A549 treated with GW870086 at 1 μM for 4 hours (cell line): ENCODE measurements around the gene CFI. TPM values are rescaled to one million over a fixed set of nuclear protein-coding genes. Genes with fewer than 3 reads are reported as not detected.

Experiments
- total RNA-seq: library from RNA; stranded (reverse); fragments of 200-300 nt; extraction: Qiagen RNA extraction; gene quantifications from 5 replicates; pipeline ENCODE4 v1.2.3, GENCODE V29; 2022; ENCODE audit warnings: low read depth

CFI gene
- total RNA-seq: 0.43 to 0.82 TPM (median 0.56 TPM) in 5 replicates

DNA sequence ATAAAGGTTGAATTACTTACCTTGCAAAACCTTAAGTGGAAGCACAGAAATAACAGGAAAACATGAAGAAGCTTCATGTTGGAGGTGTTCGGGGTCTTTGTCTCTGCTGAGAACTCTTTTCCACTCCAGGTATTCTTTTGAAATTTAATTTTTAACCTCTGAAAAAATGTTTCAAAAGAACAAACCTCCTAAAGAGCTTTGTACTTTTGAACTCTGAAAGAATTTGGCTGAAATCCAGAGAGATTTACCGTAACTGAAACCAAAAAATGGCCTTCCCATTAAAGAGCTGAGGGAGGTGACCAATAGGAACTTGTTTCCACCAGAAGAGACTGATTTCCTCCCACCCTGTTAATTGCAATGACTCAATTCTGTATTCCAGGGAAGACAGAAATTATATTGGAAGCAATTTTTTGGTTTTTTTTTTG lies at the start of gene CFI:
TSS of gene CFI (minus strand) at position 105 of the 425 bp plus-strand sequence. CDS start at position 77, 28 bp downstream.

DNA sequence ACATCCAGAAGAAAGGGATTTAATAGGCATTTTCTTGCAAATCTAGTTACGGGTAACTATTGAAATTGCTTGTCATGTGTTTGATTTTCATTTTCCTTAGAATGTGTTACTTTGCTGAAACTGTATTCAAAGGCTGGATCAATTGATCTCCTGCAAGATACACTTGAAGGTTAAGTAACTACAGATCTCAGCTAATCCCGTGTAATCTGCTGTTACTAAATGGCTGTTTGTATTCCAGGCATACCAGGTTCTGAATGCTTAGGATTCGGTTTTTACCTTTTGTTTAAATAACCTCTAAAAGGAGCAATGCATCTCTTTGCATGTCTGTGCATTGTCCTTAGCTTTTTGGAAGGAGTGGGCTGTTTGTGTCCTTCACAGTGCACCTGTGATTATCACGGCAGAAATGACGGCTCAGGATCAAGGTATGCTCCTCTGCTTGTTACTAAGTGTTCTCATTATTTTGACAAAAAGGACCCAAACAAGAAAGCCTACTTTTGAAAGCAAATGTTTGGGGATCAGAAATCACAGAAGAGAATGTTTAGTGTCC lies 46.2 kb upstream of the CFI start, which contains the start of gene LRIT3:
TSS of gene LRIT3 (plus strand) at position 212 of the 547 bp plus-strand sequence. CDS start at position 307, 95 bp downstream.

DNA sequence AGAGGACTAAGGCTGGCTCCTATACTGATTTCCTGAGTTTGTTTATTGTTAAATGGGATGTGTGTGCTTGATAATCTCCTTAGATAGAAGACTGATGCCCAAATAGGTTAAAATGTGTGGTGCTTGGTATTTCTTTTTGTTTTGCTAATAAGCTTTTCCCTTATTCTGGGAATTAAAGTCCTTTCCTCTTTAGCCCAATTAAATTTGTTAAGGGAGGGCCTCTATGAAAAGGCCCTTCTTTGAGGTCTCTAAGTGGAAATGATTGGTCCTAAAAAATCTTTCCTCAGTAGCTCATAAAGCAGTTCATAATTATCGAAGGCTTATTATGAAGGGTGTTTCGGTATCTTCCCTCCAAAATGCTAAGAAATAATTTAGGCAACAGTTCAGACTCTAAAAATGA lies 25.9 kb upstream of the CFI start, which contains the start of gene RRH:
TSS of gene RRH (plus strand) at position 301 of the 400 bp plus-strand sequence. CDS start at position 357, 56 bp downstream.

DNA sequence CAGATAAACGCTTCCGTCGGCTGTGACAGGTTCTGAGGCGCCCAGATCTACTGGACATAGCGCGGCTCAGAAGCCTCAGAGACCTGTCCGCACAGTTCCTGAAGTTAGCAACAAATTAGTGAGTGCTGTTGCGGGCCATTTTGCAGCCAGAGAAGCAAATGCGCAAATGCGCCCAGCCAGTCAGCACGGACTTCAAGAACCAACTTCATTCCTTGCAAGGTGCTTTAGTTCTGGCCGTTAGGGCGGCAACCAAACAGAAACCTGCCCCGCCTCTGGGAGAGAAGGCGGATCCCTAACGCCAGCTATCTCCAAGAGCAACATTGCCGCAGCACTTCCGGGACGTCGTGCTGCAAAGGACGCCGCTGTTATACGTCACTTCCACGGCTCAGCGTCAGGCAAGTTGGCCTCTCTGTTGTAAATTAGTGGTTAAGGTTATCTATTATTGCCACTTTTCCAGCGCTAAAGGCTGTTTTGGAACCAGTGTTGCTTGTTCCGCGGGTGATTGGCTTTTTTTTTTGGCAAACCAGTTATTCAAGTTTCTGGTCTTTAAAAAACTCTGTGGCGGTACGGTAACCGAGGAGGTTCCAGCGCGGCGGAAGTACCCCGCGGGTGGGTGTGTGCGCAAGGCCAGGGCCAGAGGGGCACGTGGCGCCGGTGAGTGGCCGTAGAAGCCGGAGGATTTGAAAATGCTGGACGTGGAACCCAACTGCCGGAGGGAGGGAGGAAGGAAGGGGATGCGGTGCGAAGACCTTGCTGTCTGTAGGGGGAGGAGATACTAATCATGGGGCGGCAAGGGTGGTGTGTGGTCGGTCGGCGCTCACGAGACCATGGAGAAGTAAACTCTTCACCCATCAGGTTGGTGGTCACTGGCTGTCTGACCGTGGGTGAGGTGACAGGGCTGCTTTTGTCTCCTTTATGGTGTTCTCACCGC lies 13.6 kb upstream of the CFI start, which contains the start of gene GAR1:
TSS of gene GAR1 (plus strand) at position 612 of the 931 bp plus-strand sequence. CDS start 403 bp downstream, outside the sequence.

DNA sequence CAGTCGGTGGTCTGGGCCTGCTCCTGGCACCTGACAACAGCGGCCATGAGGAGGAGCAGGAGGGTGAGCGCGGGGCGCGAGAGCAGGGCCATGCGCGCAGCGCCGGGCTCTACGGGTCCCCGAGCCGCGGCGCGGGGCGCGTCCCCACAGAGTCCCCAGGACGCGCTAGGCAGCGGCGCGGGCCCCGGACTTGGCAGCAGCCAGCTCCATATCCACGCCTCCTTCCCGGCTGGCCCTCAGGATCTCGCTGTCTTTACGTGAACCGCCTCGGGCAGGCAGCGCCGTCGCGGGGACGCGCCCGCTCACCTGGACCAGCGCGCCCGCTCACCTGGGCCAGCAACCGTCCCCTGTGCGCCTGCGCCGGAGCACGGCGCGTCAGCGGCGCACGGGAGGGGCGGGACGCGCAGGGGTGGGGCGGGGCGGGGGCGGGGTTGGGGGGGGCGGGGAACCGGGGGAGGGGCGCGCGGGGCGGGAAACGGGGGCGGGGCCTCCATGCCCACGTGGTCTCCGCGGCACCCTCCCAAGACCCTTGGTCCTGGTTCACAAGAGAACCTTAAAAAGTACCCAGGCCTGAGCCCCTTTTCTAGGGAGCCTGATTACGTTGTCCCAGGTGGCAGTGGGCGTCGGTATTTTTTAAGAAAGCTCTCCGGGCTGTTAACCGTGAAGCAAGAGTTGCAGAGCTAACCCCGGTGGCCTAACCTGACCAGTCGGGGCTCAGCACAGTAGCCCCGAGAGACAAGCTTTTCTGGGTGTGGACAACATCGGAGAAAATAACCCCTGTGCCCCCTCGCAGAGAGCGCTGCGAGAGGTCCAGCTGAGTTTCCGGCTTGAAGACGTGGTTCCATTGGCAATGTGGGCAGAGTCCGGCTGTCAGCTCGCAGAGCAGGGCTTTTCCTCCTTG lies 71.8 kb downstream of the CFI start, which contains the start of gene PLA2G12A:
TSS of gene PLA2G12A (minus strand) at position 353 of the 901 bp plus-strand sequence. CDS start at position 92, 261 bp downstream.

DNA sequence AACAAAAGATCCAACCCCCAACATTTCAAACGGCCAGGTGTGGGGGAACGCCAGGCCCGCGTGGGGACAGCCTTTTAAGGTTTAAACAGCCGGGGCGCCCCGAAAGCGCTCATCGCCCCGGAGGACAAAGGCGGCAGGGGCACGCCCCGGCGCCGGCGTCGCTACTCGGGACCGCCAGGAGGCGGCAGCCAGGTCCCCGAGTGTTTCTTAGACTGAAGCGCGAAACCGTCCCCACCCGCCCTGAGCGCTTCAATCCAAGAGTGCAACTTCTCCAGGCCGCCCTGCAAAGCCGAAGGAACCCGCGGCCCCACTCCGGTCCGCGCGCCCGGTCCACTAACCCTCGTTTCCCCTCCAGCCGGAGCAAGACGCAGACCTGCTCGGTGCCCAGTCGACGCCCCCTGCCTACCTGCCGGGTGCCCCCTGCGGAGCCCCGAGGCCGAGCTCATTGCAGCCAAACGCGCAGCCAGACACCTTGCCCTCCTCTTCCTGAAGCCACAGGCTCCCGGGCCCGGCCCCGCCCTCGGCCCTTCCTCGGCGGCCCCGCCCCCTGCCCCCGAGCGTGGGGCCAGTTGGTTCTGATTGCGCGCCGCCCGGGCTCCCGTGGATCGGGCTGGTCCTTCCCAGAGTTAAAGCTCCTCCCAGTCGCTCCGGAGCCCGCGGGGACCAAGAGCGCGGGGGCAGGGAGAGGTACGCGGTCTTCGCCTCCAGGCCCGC lies 98.7 kb downstream of the CFI start, which contains the start of gene CASP6:
TSS of gene CASP6 (minus strand) at position 496 of the 714 bp plus-strand sequence. CDS start at position 446, 50 bp downstream.

Other genes starting within 250 kb of the CFI start
- gene MCUB, start 241.8 kb downstream of the CFI start, total RNA-seq: 13.4 to 24.1 TPM (median 20.4 TPM) in 5 replicates
- gene CASP6, start 98.6 kb downstream of the CFI start, total RNA-seq: 14.6 to 18.2 TPM (median 16.7 TPM) in 5 replicates
- gene PLA2G12A, start 71.9 kb downstream of the CFI start, total RNA-seq: 6.8 to 15.5 TPM (median 9.9 TPM) in 5 replicates
- gene GAR1, start 13.8 kb upstream of the CFI start, total RNA-seq: 34.4 to 46.6 TPM (median 43.8 TPM) in 5 replicates
- gene RRH, start 26.0 kb upstream of the CFI start, total RNA-seq: 0.12 TPM in 1 of 5 replicates, not detected in the others
- 0.06 TPM in 1 of 5 replicates, not detected in the others for gene LRIT3, start 46.1 kb upstream of the CFI start, total RNA-seq
- 0.15 to 0.75 TPM (median 0.43 TPM) in 5 replicates for gene EGF, start 110.9 kb upstream of the CFI start, total RNA-seq